Upper lobe of right lung (tissue), 1 donor: ENCODE results near the gene SRRM4. TPM values are rescaled to one million over a fixed set of nuclear protein-coding genes. Genes with fewer than 3 reads are reported as not detected.
A peak's percentile ranks its signal among the peaks of the same experiment; 100 is the strongest.

Source experiments
- ATAC-seq: fragments of 200-7000 bp; cut with Tn5 transposase; one replicate; pipeline ENCODE4 v1.9.1; 2020; ENCODE audit warnings: mild to moderate bottlenecking, moderate library complexity
- DNase-seq: peaks from one replicate; pipeline ENCODE4 v3.0.0-alpha.2; 2020
- H3K27ac ChIP-seq: fragments of 200-600 bp; one replicate; pipeline ENCODE4 v1.8.0; 2022
- H3K27me3 ChIP-seq: fragments of 200-600 bp; one replicate; pipeline ENCODE4 v1.8.0; 2022; ENCODE audit warnings: mild to moderate bottlenecking
- H3K36me3 ChIP-seq: fragments of 200-600 bp; one replicate; pipeline ENCODE4 v1.8.0; 2022
- H3K4me1 ChIP-seq: fragments of 200-600 bp; one replicate; pipeline ENCODE4 v1.8.0; 2022
- H3K4me3 ChIP-seq: fragments of 200-600 bp; one replicate; pipeline ENCODE4 v1.8.0; 2022; ENCODE audit warnings: mild to moderate bottlenecking
- H3K9me3 ChIP-seq: fragments of 200-600 bp; one replicate; pipeline ENCODE4 v1.8.0; 2022
- intact Hi-C: fragments of 100-400 bp; cut with DNase I; formaldehyde crosslinking; loops from one replicate; pipeline ENCODE4 v1.11.0; 2022
- total RNA-seq: library from RNA; stranded (reverse); fragmentation: NEBNext Ultra II Directional; extraction: Animal tissue kit (Norgen Biotek cat#: 25700); gene quantifications from one replicate; pipeline ENCODE4 v1.2.1, GENCODE V29; 2021
- TF ChIP-seq, protein P1 (sequence below): fragments of 200-600 bp; IDR thresholded peaks from one replicate; pipeline ENCODE4 v1.8.0; 2022; ENCODE audit warnings: antibody characterized with exemption
- donor health status: DM: no; HTN: yes; CAD: no; lungs with severe emphysema.

Gene SRRM4
- total RNA-seq, 1 donor from 2014 or later = 0.12 TPM

DNA sequence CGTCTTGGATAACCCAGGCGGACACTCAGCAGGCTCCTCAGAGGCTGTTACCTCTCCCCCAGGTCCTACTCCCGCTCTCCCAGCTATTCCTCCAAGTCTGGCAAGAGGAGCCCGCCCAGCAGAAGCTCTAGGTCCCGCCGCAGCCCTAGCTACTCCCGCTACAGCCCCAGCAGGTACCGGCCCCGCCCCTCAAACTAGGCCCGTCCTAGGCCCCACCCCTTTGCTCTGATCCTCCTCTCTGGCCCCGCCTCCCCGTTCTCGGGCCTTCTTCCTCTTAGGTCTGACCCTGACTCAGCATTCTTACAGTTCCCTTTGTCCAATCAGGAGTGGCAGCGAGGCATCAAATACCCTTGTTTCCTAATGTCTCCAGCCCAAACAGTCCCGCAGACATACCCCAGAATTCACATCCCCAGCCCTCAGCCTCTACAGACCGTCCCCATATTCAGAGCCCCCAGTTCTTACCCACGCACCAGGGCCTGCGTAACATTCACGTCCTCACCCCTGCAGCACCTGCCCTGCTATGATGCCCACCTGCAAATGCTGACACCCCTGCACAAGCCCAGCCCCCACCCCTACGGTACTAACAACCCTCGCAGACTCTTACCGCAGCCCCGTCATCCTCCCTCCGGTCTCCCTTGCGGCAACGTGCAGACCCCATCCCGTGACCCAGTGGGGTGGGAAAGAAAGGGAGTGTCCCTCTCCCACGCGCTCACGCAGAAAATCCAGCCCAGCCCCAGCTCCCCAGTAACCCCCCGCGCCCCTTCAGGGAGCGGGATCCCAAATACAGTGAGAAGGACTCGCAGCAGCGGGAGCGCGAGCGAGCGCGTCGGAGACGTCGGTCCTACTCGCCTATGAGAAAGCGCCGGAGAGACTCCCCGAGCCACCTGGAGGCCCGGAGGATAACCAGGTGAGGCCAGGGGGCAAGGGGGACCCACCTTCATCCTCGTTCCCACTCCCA lies 172.4 kb downstream of the SRRM4 start:
- peaks cover 8% of the 10 kb centered on the region for H3K9me3 ChIP-seq
- intact Hi-C loops = no loop called here
- ATAC-seq = peak; percentile 91
- H3K27ac ChIP-seq = no peak overlapping the region
- DNase-seq = peak; percentile 89
- H3K4me1 ChIP-seq = no peaks in the 10 kb centered on the region
- H3K4me3 ChIP-seq = no peak overlapping the region
- H3K27me3 ChIP-seq = no peaks in the 10 kb centered on the region
- TF ChIP-seq, protein P1, sequence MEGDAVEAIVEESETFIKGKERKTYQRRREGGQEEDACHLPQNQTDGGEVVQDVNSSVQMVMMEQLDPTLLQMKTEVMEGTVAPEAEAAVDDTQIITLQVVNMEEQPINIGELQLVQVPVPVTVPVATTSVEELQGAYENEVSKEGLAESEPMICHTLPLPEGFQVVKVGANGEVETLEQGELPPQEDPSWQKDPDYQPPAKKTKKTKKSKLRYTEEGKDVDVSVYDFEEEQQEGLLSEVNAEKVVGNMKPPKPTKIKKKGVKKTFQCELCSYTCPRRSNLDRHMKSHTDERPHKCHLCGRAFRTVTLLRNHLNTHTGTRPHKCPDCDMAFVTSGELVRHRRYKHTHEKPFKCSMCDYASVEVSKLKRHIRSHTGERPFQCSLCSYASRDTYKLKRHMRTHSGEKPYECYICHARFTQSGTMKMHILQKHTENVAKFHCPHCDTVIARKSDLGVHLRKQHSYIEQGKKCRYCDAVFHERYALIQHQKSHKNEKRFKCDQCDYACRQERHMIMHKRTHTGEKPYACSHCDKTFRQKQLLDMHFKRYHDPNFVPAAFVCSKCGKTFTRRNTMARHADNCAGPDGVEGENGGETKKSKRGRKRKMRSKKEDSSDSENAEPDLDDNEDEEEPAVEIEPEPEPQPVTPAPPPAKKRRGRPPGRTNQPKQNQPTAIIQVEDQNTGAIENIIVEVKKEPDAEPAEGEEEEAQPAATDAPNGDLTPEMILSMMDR = no peak
- no peaks in the 10 kb centered on the region for H3K36me3 ChIP-seq

DNA sequence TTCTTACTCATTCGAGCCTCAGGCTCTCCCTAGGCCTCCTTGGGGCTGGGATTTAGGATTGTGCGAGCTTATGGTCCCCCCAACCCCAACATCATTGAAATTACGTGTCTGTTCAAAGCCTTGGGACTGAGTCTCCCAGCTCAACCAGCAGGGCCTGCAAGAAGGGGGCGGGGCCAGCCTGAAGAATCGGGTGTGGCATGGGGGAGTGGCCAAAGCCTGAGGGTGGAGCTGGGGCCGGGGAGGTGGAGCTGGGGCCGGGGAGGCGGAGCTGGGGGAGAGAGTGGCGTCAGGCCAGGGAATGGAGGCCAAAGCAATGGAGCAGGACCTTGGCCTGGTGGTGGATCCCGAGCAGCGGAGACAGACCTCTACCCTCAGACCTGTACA lies 173.1 kb downstream of the SRRM4 start:
- no peak overlapping the region for H3K4me3 ChIP-seq
- no peaks in the 10 kb centered on the region for H3K4me1 ChIP-seq
- H3K27me3 ChIP-seq = no peaks in the 10 kb centered on the region
- no peaks in the 10 kb centered on the region for H3K36me3 ChIP-seq
- TF ChIP-seq, protein P1 = no peak
- DNase-seq (no peak), ATAC-seq (no peak)
- peaks cover 8% of the 10 kb centered on the region for H3K9me3 ChIP-seq
- no peak overlapping the region for H3K27ac ChIP-seq
- intact Hi-C loops = no loop called here

DNA sequence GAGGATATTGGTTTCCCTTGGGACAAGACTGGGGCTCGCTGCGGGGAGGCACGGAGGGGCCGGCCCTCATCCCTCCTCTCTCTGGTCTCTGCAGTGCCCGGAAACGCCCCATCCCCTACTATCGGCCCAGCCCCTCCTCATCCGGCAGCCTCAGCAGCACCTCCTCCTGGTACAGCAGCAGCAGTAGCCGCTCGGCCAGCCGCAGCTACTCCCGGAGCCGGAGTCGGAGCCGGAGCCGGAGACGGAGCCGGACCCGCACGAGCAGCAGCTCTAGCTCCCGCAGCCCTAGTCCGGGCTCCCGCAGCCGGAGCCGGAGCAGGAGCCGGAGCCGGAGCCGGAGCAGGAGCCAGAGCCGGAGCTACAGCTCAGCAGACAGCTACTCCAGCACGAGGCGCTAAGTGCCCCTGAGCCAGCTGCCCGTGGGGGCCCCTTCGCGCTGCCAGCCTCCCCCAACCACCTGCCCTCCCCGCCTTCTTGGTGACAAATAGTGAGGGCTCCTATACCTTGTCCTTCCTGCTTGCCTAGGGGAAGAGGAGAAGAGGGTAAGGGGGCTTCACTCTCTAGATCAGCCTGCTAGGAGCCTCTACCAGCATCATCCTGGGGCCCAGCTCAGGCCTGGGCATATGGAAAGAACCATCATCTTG lies 175.2 kb downstream of the SRRM4 start:
- no peaks in the 10 kb centered on the region for H3K4me1 ChIP-seq
- no peak overlapping the region for H3K4me3 ChIP-seq
- peaks cover 4% of the 10 kb centered on the region for H3K9me3 ChIP-seq
- no peak for DNase-seq
- intact Hi-C loops = no loop called here
- H3K36me3 ChIP-seq = no peaks in the 10 kb centered on the region
- no peak for ATAC-seq
- TF ChIP-seq, protein P1 = no peak
- H3K27ac ChIP-seq = no peak overlapping the region
- H3K27me3 ChIP-seq = no peaks in the 10 kb centered on the region

DNA sequence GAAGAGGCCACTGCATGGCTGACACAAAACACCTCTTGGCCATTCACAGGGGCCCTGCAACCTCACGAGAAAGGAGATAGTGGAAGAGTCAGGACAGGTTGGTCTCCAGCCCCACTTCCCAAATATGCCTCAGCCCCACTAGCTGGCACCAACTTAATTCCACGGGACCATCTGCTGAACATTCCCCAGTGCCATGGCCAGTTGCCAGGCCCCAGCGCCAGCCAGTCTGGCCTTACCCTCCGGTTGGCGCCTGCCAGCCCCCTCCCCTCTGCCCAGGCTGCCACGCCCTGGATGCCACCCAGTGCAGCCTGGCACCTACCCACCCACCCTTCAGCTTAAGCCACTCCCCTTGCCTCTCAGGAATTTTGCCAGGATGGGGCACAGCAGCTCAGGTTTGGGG lies 176.2 kb downstream of the SRRM4 start:
- intact Hi-C loops = no loop called here
- TF ChIP-seq, protein P1 = no peak

DNA sequence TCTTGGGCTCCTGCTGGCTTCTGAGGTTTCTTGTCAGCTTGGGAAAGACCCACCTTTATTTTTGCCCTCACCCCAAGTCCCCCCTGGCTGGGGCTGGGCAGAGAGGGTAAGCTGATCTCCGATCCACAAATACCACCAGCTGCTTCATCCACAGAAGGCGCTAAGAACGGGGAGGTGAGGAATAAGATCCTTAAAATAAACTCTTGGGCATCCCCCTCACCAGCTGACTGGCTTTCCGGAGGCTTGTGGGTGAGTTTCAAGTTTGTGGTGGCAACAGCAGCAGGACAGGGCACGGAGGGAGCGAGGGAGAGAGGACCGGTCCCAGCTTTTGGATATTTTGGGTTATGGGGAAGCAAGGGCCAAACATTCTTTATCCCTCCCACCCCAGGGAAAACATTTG lies 176.6 kb downstream of the SRRM4 start:
- intact Hi-C loops = no loop called here
- H3K9me3 ChIP-seq = no peaks in the 10 kb centered on the region
- no peak overlapping the region for H3K27ac ChIP-seq
- no peaks in the 10 kb centered on the region for H3K36me3 ChIP-seq
- no peaks in the 10 kb centered on the region for H3K4me1 ChIP-seq
- no peaks in the 10 kb centered on the region for H3K27me3 ChIP-seq
- TF ChIP-seq, protein P1 = no peak
- ATAC-seq (no peak), DNase-seq (no peak)
- H3K4me3 ChIP-seq = no peak overlapping the region

More for the DNA sequence above, 176.2 kb downstream of the SRRM4 start:
- Histone ChIP-seq H3K27me3 (no peaks in the 10 kb centered on the region), H3K4me1 (no peaks in the 10 kb centered on the region), H3K9me3 (no peaks in the 10 kb centered on the region), H3K36me3 (no peaks in the 10 kb centered on the region), H3K27ac (no peak overlapping the region), H3K4me3 (no peak overlapping the region)
- DNase-seq (peak; percentile 78), ATAC-seq (peak; percentile 67)
